ENCODE results near the gene SYS1.

GRCh38 chr20:45406260-45407066 lies 43.5 kb downstream of the SYS1 start:
- TF ChIP-seq ZFP30 (CRISPR knock-in tag; IDR thresholded peaks at IDR 0.05) (no peak), ISL1 (CRISPR knock-in tag; IDR thresholded peaks at IDR 0.05) (no peak), BACH2 (CRISPR knock-in tag; IDR thresholded peaks at IDR 0.05; ENCODE audit: borderline replicate concordance) (no peak), ESRRG (CRISPR knock-in tag; IDR thresholded peaks at IDR 0.05) (no peak), PPARA (CRISPR knock-in tag; IDR thresholded peaks at IDR 0.05; ENCODE audit: borderline replicate concordance) (no peak), GLIS3 (CRISPR knock-in tag; IDR thresholded peaks at IDR 0.05) (no peak), ARNTL (CRISPR knock-in tag; IDR thresholded peaks at IDR 0.05; ENCODE audit: borderline replicate concordance, low read depth) (no peak), ZC3H10 (CRISPR knock-in tag; IDR thresholded peaks at IDR 0.05) (no peak), TSHZ2 (CRISPR knock-in tag; IDR thresholded peaks at IDR 0.05) (no peak), OSR1 (CRISPR knock-in tag; IDR thresholded peaks at IDR 0.05) (no peak)

All from SK-N-SH treated with all-trans-retinoic acid at 6 μM for 48 hours (cell line).